ENCODE results near the gene FNDC3B.
"Not testable (repeated sequence)": the region's sequence is repeated elsewhere in the genome, so short reads cannot be mapped to it uniquely, and the experiment has no call there.

Gene FNDC3B

DNA sequence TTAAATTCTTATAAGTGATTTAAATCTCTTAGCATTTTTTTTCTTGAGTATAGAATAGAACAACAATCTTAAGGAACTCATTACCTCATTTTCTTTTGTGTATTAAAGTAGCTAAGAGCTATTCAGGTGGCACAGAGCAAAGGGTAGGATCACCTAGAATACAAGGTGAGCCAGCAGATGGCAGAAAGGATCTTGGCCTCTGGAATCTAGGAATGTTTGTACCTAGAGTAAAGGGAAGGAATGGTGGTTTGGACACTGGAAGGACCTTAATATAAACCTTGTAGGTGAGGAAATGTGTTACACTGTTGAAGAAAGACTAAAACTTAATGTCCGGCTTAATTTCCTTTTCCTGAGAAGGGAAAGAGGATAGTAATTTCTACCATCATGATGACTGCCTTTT lies 319.9 kb downstream of the FNDC3B start:
- no peak for TF ChIP-seq CTCF (IDR thresholded peaks at IDR 0.05; ENCODE audit: extremely low read depth, insufficient read depth, missing control alignments)
- in situ Hi-C loops (cut with MboI; ENCODE audit: low pct_unique_long_range_greater_than_20kb, low sequenced_read_pairs, unreplicated experiment) = no loop called here
- DNase-seq (ENCODE audit: low spot score) = no peak

GRCh38 chr3:172359996-172360395 lies 320.6 kb downstream of the FNDC3B start:
- in situ Hi-C loops (cut with MboI; ENCODE audit: low pct_unique_long_range_greater_than_20kb, low sequenced_read_pairs, unreplicated experiment) = no loop called here
- DNase-seq (ENCODE audit: low spot score) = no peak
- TF ChIP-seq CTCF (IDR thresholded peaks at IDR 0.05; ENCODE audit: extremely low read depth, insufficient read depth, missing control alignments) = no peak

DNA sequence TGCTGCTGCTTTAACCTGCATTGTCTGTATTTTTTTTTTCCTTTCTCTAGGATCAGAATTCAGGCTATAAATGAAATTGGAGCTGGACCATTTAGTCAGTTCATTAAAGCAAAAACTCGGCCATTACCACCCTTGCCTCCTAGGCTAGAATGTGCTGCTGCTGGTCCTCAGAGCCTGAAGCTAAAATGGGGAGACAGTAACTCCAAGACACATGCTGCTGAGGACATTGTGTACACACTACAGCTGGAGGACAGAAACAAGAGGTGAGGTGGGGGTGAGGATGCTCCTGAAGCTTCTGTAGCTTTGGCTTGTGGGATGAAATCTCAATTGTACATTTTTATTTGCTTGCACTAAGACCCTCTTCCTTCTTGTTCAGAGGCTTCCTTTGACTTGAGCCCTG lies 323.2 kb downstream of the FNDC3B start:
- TF ChIP-seq CTCF (IDR thresholded peaks at IDR 0.05; ENCODE audit: extremely low read depth, insufficient read depth, missing control alignments) = no peak
- in situ Hi-C loops (cut with MboI; ENCODE audit: low pct_unique_long_range_greater_than_20kb, low sequenced_read_pairs, unreplicated experiment) = no loop called here
- DNase-seq (ENCODE audit: low spot score) = no peak

DNA sequence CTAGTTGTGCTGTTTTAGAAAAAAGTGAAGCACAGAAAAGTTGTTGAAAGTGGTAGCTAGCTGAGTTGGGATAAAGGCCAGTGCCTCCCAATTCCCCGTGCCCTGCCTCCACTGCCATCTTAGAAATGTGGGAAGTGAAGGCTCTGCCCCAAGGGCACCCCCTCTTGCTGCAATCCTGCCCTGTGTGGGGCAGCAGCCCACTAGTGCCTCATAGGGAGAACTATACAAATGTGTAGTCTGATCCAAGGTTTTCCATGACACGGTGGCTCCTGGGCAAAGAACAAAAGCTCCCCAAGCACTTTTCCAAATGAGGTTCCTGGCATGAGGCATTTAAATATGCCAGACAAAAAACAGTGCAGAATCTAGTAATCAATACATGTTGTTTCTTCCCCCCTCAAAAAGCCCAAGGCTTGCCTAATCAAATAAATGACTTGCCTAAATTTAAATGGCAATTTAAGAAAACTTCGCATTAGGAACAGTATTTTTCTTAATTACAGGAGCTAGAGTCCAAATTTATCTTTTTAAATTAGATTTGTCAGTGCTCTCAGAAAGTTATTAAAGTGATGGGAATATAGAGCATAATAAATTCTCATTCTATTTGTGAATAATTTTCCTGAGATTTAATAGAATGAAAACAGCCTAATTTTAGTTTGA lies 325.1 kb downstream of the FNDC3B start:
- DNase-seq (ENCODE audit: low spot score) = no peak
- in situ Hi-C loops (cut with MboI; ENCODE audit: low pct_unique_long_range_greater_than_20kb, low sequenced_read_pairs, unreplicated experiment) = no loop called here
- no peak for TF ChIP-seq CTCF (IDR thresholded peaks at IDR 0.05; ENCODE audit: extremely low read depth, insufficient read depth, missing control alignments)

- DNase-seq (ENCODE audit: low spot score) = no peak
- in situ Hi-C loops (cut with MboI; ENCODE audit: low pct_unique_long_range_greater_than_20kb, low sequenced_read_pairs, unreplicated experiment) = no loop called here
- no peak for TF ChIP-seq CTCF (IDR thresholded peaks at IDR 0.05; ENCODE audit: extremely low read depth, insufficient read depth, missing control alignments)
Observed at GRCh38 chr3:172365028-172365567, 325.7 kb downstream of the FNDC3B start.

DNA sequence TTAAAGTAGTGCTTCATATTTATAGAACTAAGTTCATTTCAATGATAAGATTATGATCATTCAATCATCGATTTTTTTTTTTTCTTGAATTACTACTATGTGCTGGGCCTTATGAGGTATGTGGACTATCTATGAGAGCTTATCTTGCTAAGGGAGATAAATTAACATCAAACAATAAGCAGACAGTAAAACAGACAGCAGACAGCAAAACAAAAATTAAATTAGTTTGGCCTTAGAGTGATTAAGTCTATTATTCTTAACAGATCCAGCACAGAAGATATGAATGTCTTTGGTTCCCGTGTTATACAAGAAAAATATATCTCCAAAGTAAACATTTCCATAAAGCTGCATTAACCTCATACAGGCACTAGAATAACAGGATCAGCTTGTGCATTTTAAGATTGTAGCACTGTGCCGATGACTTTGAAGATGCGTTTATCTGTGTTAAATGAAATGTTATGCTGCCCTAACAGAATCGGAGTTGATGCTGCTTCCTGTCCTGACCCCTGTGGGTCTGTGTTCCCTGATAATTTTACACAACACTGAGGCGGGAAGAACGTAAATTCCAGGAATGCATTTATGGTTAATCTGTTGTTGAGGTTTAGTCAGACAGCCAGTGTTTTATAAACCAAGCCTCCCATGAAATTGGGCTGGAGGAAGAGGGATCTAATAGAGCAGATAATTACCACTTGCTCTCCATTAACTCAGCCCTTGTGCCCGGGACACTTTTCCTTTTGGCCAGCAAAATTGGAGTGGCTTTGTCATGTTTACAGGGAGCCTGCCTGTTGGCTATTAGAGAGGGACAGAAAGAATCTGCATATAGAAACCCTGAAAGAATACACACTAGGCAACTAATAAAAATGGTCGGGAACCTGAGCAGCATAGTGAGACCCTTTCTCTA lies 328.1 kb downstream of the FNDC3B start:
- no peak for DNase-seq (ENCODE audit: low spot score)
- in situ Hi-C loops (cut with MboI; ENCODE audit: low pct_unique_long_range_greater_than_20kb, low sequenced_read_pairs, unreplicated experiment) = no loop called here
- no peak for TF ChIP-seq CTCF (IDR thresholded peaks at IDR 0.05; ENCODE audit: extremely low read depth, insufficient read depth, missing control alignments)

DNA sequence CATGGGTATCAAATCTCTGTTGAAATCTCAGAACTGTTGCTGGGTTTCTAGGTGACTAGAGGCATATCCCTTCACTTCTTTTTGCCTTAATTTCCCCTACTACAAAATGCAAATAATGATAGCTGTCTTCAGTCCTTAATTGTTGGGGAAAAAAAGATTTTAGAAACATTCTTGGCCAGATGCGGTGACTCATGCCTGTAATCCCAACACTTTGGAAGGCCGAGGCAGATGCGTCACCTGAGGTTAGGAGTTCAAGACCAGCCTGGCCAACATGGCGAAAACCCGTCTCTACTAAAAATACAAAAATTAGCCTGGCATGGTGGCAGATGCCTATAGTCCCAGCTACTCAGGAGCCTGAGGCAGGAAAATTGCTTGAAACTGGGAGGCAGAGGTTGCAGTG lies 329.2 kb downstream of the FNDC3B start:
- DNase-seq (ENCODE audit: low spot score); in situ Hi-C loops (cut with MboI; ENCODE audit: low pct_unique_long_range_greater_than_20kb, low sequenced_read_pairs, unreplicated experiment): not testable (repeated sequence)

Measured in GM13977 (cell line).